HUES64 (cell line): ENCODE data around the gene DGLUCY.
"Not testable (repeated sequence)": the region's sequence is repeated elsewhere in the genome, so short reads cannot be mapped to it uniquely, and the experiment has no call there.

Experiments used
- H3K27ac ChIP-seq: 2 replicates; pipeline ENCODE4 v1.7.0; 2013; ENCODE audit warnings: low read depth, low read length, inconsistent platforms
- H3K27me3 ChIP-seq: 2 replicates; pipeline ENCODE4 v1.6.1; 2013; ENCODE audit warnings: mild to moderate bottlenecking, low read length; ENCODE audit not compliant: insufficient read depth
- H3K36me3 ChIP-seq: 2 replicates; pipeline ENCODE4 v1.6.1; 2013; ENCODE audit warnings: mild to moderate bottlenecking, low read length; ENCODE audit not compliant: insufficient read depth
- H3K4me1 ChIP-seq: 2 replicates; pipeline ENCODE4 v1.6.1; 2013; ENCODE audit warnings: mild to moderate bottlenecking, low read length, moderate library complexity; ENCODE audit not compliant: insufficient read depth
- H3K4me3 ChIP-seq: 2 replicates; pipeline ENCODE4 v1.5.1; 2013; ENCODE audit warnings: mild to moderate bottlenecking, low read length, moderate library complexity
- H3K9ac ChIP-seq: 2 replicates; pipeline ENCODE4 v1.6.1; 2013; ENCODE audit warnings: mild to moderate bottlenecking, low read depth, low read length
- H3K9me3 ChIP-seq: 2 replicates; pipeline ENCODE4 v1.6.1; 2013; ENCODE audit warnings: low read depth, low read length; ENCODE audit not compliant: insufficient read depth
- WGBS: fragments of 150-250, 120-280 bp; methylation state at CpG from one replicate; pipeline ENCODE4 v1.1.7; 2013; ENCODE audit warnings: missing lambda C conversion rate; 5-methylcytosine and 5-hydroxymethylcytosine counted together

DGLUCY gene

GRCh38 chr14:91089958-91090535, 23.8 kb upstream of the DGLUCY start:
- H3K4me1 ChIP-seq, result no peaks in the 10 kb centered on the region
- no peaks in the 10 kb centered on the region for H3K27me3 ChIP-seq
- H3K9me3 ChIP-seq, result no peaks in the 10 kb centered on the region
- no peak overlapping the region for H3K4me3 ChIP-seq
- H3K36me3 ChIP-seq, result no peaks in the 10 kb centered on the region
- WGBS, result 90% methylated on average over 7 of the region's 7 CpGs
- no peak overlapping the region for H3K27ac ChIP-seq
- no peak overlapping the region for H3K9ac ChIP-seq

- H3K4me1 ChIP-seq, result no peaks in the 10 kb centered on the region
- H3K36me3 ChIP-seq, result no peaks in the 10 kb centered on the region
- no peak overlapping the region for H3K4me3 ChIP-seq
- WGBS, result no CpG with 5 or more reads among the region's 1 CpG
- H3K9me3 ChIP-seq, result no peaks in the 10 kb centered on the region
- H3K27me3 ChIP-seq, result no peaks in the 10 kb centered on the region
- H3K27ac ChIP-seq, result no peak overlapping the region
- H3K9ac ChIP-seq, result no peak overlapping the region
Measured at GRCh38 chr14:91090743-91091142, 23.1 kb upstream of the DGLUCY start.

- Histone ChIP-seq H3K4me1 (no peaks in the 10 kb centered on the region), H3K9ac (no peak overlapping the region), H3K9me3 (no peaks in the 10 kb centered on the region), H3K4me3 (no peak overlapping the region), H3K27me3 (no peaks in the 10 kb centered on the region), H3K27ac (no peak overlapping the region), H3K36me3 (no peaks in the 10 kb centered on the region)
- 97% methylated on average over 3 of the region's 3 CpGs for WGBS
Measured at GRCh38 chr14:91092073-91092472, 21.8 kb upstream of the DGLUCY start.

- 96% methylated on average over 14 of the region's 14 CpGs for WGBS
- H3K4me1 ChIP-seq, H3K9me3 ChIP-seq, H3K9ac ChIP-seq, H3K36me3 ChIP-seq, H3K27me3 ChIP-seq, H3K27ac ChIP-seq, H3K4me3 ChIP-seq: not testable (repeated sequence)
Measured at GRCh38 chr14:91093743-91094472, 20.0 kb upstream of the DGLUCY start.

- H3K27me3 ChIP-seq, result no peaks in the 10 kb centered on the region
- H3K4me1 ChIP-seq, result peaks cover 4% of the 10 kb centered on the region; the same call in 1 of the 2 replicates
- H3K27ac ChIP-seq, result no peak overlapping the region
- no peaks in the 10 kb centered on the region for H3K9me3 ChIP-seq
- no peak overlapping the region for H3K4me3 ChIP-seq
- H3K36me3 ChIP-seq, result no peaks in the 10 kb centered on the region
- H3K9ac ChIP-seq, result no peak overlapping the region
- WGBS, result 80% methylated on average over 4 of the region's 4 CpGs
Measured at GRCh38 chr14:91094772-91095171, 19.1 kb upstream of the DGLUCY start.

- Histone ChIP-seq H3K9me3 (no peaks in the 10 kb centered on the region), H3K4me1 (peaks cover 4% of the 10 kb centered on the region; the same call in 1 of the 2 replicates), H3K27me3 (no peaks in the 10 kb centered on the region), H3K9ac (no peak overlapping the region), H3K36me3 (no peaks in the 10 kb centered on the region), H3K4me3 (no peak overlapping the region), H3K27ac (no peak overlapping the region)
- 84% methylated on average over 8 of the region's 8 CpGs for WGBS
Measured at GRCh38 chr14:91095178-91095577, 18.7 kb upstream of the DGLUCY start.

GRCh38 chr14:91097657-91098056, 16.2 kb upstream of the DGLUCY start:
- H3K4me3 ChIP-seq, H3K9ac ChIP-seq, H3K27me3 ChIP-seq, H3K4me1 ChIP-seq, H3K27ac ChIP-seq, H3K9me3 ChIP-seq, H3K36me3 ChIP-seq: not testable (repeated sequence)
- WGBS, result 90% methylated on average over 5 of the region's 5 CpGs

- Histone ChIP-seq H3K36me3 (no peaks in the 10 kb centered on the region), H3K9me3 (no peaks in the 10 kb centered on the region), H3K9ac (no peak overlapping the region), H3K4me3 (no peak overlapping the region), H3K27me3 (no peaks in the 10 kb centered on the region), H3K4me1 (peaks cover 4% of the 10 kb centered on the region; the same call in 1 of the 2 replicates), H3K27ac (no peak overlapping the region)
- WGBS, result 93% methylated on average over 3 of the region's 3 CpGs
Measured at GRCh38 chr14:91098591-91098990, 15.3 kb upstream of the DGLUCY start.

- H3K27me3 ChIP-seq, result no peaks in the 10 kb centered on the region
- 92% methylated on average over 4 of the region's 5 CpGs for WGBS
- no peaks in the 10 kb centered on the region for H3K9me3 ChIP-seq
- peaks cover 7% of the 10 kb centered on the region; the same call in 1 of the 2 replicates for H3K4me1 ChIP-seq
- H3K9ac ChIP-seq, result no peak overlapping the region
- H3K36me3 ChIP-seq, result no peaks in the 10 kb centered on the region
- no peak overlapping the region for H3K27ac ChIP-seq
- H3K4me3 ChIP-seq, result no peak overlapping the region
Measured at GRCh38 chr14:91100102-91100501, 13.8 kb upstream of the DGLUCY start.

GRCh38 chr14:91103116-91103515, 10.8 kb upstream of the DGLUCY start:
- Histone ChIP-seq H3K4me1 (peaks cover 7% of the 10 kb centered on the region; the same call in 1 of the 2 replicates), H3K4me3 (no peak overlapping the region), H3K9ac (no peak overlapping the region), H3K27me3 (no peaks in the 10 kb centered on the region), H3K27ac (no peak overlapping the region), H3K36me3 (no peaks in the 10 kb centered on the region), H3K9me3 (no peaks in the 10 kb centered on the region)
- WGBS, result 90% methylated on average over 8 of the region's 8 CpGs

GRCh38 chr14:91108941-91109611, 4.8 kb upstream of the DGLUCY start:
- Histone ChIP-seq H3K36me3 (no peaks in the 10 kb centered on the region), H3K9me3 (no peaks in the 10 kb centered on the region), H3K27me3 (no peaks in the 10 kb centered on the region), H3K4me1 (peaks cover 14% of the 10 kb centered on the region), H3K4me3 (no peak overlapping the region), H3K9ac (no peak overlapping the region), H3K27ac (no peak overlapping the region)
- WGBS, result 92% methylated on average over 7 of the region's 7 CpGs
